Measurements from ENCODE around the gene ANK3. TPM values are rescaled to one million over a fixed set of nuclear protein-coding genes. Genes with fewer than 3 reads are reported as not detected.
A peak's percentile ranks its signal among the peaks of the same experiment; 100 is the strongest.

The ANK3 gene
- total RNA-seq, 4 donors from 2014 or later, result 86.3 to 224 (median 139) TPM

GRCh38 chr10:60299961-60300883, 89.5 kb downstream of the ANK3 start:
- no peak for TF ChIP-seq EP300 (IDR thresholded peaks at IDR 0.05)
- TF ChIP-seq CTCF (IDR thresholded peaks at IDR 0.05), result no peak
- no peak for TF ChIP-seq POLR2A (IDR thresholded peaks at IDR 0.05)
- peak overlapping the region; percentile 5 to 38 (median 21) for H3K4me3 ChIP-seq
- peak overlapping the region; percentile 36 to 84 (median 73) for H3K27ac ChIP-seq
- WGBS, 2 donors, result 40 to 49% methylated on average over 11 of the region's 11 CpGs
- peaks cover 0 to 2% (median 0%) of the 10 kb centered on the region in 4 donors for H3K4me1 ChIP-seq
- H3K36me3 ChIP-seq, result no peaks in the 10 kb centered on the region
- H3K27me3 ChIP-seq, result no peaks in the 10 kb centered on the region
- DNase-seq (ENCODE audit: low spot score in 2 of 2), result no peak
- no peaks in the 10 kb centered on the region for H3K9me3 ChIP-seq

- peaks cover 0 to 10% (median 2%) of the 10 kb centered on the region in 4 donors for H3K4me1 ChIP-seq
- H3K27ac ChIP-seq, result peak overlapping the region; percentile 36 to 84 (median 73)
- no peaks in the 10 kb centered on the region for H3K36me3 ChIP-seq
- H3K4me3 ChIP-seq, result peak overlapping the region; percentile 1 to 38 (median 15)
- H3K9me3 ChIP-seq, result no peaks in the 10 kb centered on the region
- H3K27me3 ChIP-seq, result no peaks in the 10 kb centered on the region
- DNase-seq (ENCODE audit: low spot score in 2 of 2), result no peak
- TF ChIP-seq EP300 (IDR thresholded peaks at IDR 0.05) (no peak), POLR2A (IDR thresholded peaks at IDR 0.05) (no peak), CTCF (IDR thresholded peaks at IDR 0.05) (no peak)
- 41 to 46% methylated on average over 1 of the region's 1 CpG for WGBS, 2 donors
Observed at GRCh38 chr10:60299390-60299778, 90.3 kb downstream of the ANK3 start.

- no peak for DNase-seq (ENCODE audit: low spot score in 2 of 2)
- WGBS, 2 donors, result 59 to 64% methylated on average over 9 of the region's 9 CpGs
- H3K4me3 ChIP-seq, result peak overlapping the region in 2 of 4 donors; percentile 1 to 24
Observed at GRCh38 chr10:60298408-60299389, 91.0 kb downstream of the ANK3 start.

GRCh38 chr10:60296073-60296472, 93.6 kb downstream of the ANK3 start:
- Histone ChIP-seq H3K27ac (peak overlapping the region in 1 of 4 donors; percentile 68), H3K36me3 (no peaks in the 10 kb centered on the region), H3K27me3 (no peaks in the 10 kb centered on the region), H3K4me3 (no peak overlapping the region), H3K9me3 (no peaks in the 10 kb centered on the region), H3K4me1 (peaks cover 0 to 28% (median 2%) of the 10 kb centered on the region in 4 donors)
- TF ChIP-seq POLR2A (IDR thresholded peaks at IDR 0.05), result no peak
- TF ChIP-seq EP300 (IDR thresholded peaks at IDR 0.05), result no peak
- TF ChIP-seq CTCF (IDR thresholded peaks at IDR 0.05), result no peak
- no peak for DNase-seq (ENCODE audit: low spot score in 2 of 2)
- WGBS, 2 donors, result 100% methylated on average over 1 of the region's 1 CpG

More at GRCh38 chr10:60298408-60299389, 91.0 kb downstream of the ANK3 start:
- TF ChIP-seq POLR2A (IDR thresholded peaks at IDR 0.05), result no peak
- TF ChIP-seq EP300 (IDR thresholded peaks at IDR 0.05), result no peak
- TF ChIP-seq CTCF (IDR thresholded peaks at IDR 0.05), result no peak
- peaks cover 0 to 15% (median 2%) of the 10 kb centered on the region in 4 donors for H3K4me1 ChIP-seq
- H3K27ac ChIP-seq, result peak overlapping the region in 3 of 4 donors; percentile 7 to 84 (median 82)
- no peaks in the 10 kb centered on the region for H3K27me3 ChIP-seq
- no peaks in the 10 kb centered on the region for H3K36me3 ChIP-seq
- H3K9me3 ChIP-seq, result no peaks in the 10 kb centered on the region

Measured in tibial nerve (tissue), 4 donors.